Raji (cell line): Measurements from ENCODE around the gene REXO5.

ENCODE experiments used
- POLR2A ChIP-seq: IDR thresholded peaks from 2 replicates; pipeline ENCODE4 v1.6.1; 2011; ENCODE audit warnings: low read depth, low read length, control low read depth; ENCODE audit not compliant: insufficient read depth

The REXO5 gene

GRCh38 chr16:20879175-20880040 is 73.1 kb downstream of the REXO5 start:
- TF ChIP-seq POLR2A: no peak

- no peak for TF ChIP-seq POLR2A
Measured at GRCh38 chr16:20880867-20881502, 74.7 kb downstream of the REXO5 start.

- TF ChIP-seq POLR2A: no peak
Measured at GRCh38 chr16:20881503-20881878, 75.2 kb downstream of the REXO5 start.

- no peak for TF ChIP-seq POLR2A
Measured at GRCh38 chr16:20883554-20884239, 77.4 kb downstream of the REXO5 start.

- no peak for TF ChIP-seq POLR2A
Measured at GRCh38 chr16:20884240-20884556, 77.9 kb downstream of the REXO5 start.

GRCh38 chr16:20886320-20886719 is 80.0 kb downstream of the REXO5 start:
- TF ChIP-seq POLR2A: no peak

- TF ChIP-seq POLR2A: no peak
Measured at GRCh38 chr16:20887207-20887606, 80.9 kb downstream of the REXO5 start.

- TF ChIP-seq POLR2A: no peak
Measured at GRCh38 chr16:20889625-20890275, 83.4 kb downstream of the REXO5 start.

GRCh38 chr16:20894388-20894787 is 88.1 kb downstream of the REXO5 start:
- no peak for TF ChIP-seq POLR2A

GRCh38 chr16:20897253-20897897 is 91.0 kb downstream of the REXO5 start:
- no peak for TF ChIP-seq POLR2A

GRCh38 chr16:20897922-20898321 is 91.6 kb downstream of the REXO5 start:
- no peak for TF ChIP-seq POLR2A

GRCh38 chr16:20899071-20899470 is 92.7 kb downstream of the REXO5 start:
- no peak for TF ChIP-seq POLR2A
